HG02759 (cell line): ENCODE measurements around the gene GOLGA1.
"Not testable (repeated sequence)": the region's sequence is repeated elsewhere in the genome, so short reads cannot be mapped to it uniquely, and the experiment has no call there.

ENCODE experiments used
- ATAC-seq: cut with Tn5 transposase; IDR thresholded peaks from one replicate; pipeline ENCODE4 v1.9.1; 2021; ENCODE audit warnings: mild to moderate bottlenecking, moderate library complexity; ENCODE audit not compliant: unreplicated experiment

The GOLGA1 gene

DNA sequence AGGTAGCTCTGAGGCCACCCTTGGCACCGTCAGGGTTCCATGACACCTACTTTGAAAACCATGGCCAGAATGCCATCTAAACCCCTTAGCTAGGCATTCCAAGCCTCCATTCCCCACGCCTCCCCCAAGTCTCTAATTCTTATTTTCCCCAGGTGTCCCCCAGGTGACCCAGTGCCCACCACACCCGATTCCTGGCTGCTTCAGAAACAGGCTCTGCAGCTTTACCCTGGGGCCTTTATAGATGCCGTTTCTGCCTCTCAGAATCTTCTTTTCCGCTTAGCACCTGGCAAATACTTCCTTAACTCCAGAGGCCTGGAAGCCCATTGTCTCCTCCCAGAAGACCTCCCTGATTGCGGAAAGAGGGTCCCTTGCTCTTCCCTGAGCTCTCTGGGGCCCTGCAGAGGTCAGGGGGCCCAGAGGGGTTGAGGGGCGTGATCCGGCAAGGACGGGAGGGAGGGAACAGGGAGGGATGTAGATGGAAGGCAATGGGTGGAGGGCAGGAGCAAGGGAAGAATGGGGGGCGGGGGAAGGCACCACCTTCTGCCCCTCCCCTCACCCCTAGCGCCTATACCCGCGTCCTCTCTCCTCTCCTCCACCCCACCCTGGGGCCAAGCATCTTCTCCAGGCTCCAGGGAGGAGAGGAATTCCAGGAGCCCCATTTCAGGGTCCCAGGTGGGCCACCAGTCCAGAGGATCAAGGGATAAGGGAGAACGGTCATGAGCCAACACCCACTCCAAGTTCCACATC, 99.6 kb downstream of the GOLGA1 start:
- ATAC-seq, result no peak

DNA sequence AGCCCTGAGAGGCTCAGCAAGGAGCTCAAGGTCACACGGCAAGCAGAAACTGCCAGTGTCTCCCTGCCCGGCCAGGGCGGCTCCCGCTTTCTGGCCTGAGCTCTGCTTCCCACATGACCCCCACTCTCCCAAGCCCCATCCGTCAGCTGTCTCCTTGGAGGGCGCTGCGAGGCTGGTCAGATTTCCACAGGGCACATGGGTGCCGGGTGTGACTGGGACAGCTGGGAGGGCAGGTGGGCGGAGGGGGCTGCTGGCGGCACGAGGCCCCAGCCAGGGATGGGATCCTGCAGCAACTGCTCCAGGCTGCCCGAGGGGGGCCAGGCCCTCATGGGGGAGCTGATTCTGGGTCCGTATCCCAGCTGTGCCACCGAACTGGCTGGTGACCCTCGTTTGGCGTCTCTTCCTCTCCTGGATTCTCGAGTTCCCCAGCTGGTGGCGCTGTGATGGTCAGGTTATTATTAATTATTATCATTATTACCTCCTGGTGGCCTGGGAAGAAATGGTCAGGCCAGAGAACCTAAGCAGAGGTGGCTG, 100.5 kb downstream of the GOLGA1 start:
- ATAC-seq, result no peak

DNA sequence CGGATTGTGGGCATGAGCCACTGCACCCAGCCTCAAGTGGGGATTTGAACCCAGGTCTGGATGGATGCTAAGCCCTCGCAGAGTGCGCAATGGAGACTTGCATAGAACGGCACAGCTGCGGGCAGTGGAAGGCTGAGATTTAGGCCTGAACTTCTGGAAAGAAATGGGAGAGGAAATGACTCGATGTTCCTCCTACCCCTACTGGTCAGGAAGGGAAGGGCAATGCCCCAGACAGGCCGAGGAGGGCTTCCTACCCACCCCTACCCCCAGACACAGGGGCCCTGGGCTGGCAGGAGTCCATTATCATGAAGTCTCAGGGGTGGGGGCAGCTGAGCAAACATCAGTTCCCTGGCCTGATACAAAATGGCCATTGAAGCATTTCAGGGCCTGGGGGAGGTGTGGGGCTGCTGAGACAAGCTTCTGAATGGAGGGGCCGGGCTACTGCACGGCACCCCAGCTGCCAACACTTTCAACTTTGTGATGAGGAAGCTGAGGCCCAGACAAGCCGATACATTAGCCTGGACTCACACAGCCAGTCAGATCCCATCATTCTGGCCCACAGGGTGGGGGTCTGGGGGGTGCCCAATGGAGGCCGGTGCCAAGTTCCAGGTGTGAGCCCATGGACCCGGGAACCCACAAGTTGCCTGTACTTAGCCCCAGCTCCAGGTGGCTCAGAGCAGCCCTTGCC, 101.1 kb downstream of the GOLGA1 start:
- ATAC-seq, result no peak

DNA sequence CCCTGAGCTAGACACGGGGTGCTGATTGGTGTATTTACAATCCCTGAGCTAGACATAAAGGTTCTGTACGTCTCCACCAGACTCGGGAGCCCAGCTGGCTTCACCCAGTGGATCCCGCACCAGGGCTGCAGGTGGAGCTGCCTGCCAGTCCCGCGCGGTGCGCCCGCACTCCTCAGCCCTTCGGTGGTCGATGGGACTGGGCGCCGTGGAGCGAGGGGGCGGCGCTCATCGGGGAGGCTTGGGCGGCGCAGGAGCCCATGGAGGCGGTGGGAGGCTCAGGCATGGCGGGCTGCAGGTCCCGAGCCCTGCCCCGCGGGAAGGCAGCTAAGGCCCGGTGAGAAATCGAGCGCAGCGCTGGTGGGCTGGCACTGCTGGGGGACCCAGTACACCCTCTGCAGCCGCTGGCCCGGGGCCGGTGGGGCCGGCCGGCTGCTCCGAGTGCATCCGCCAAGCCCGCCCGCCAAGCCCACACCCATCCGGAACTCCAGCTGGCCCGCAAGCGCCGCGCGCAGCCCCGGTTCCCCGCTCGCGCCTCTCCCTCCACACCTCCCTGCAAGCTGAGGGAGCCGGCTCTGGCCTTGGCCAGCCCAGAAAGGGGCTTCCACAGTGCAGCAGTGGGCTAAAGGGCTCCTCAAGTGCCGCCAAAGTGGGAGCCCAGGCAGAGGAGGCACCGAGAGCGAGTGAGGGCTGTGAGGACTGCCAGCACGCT, 102.2 kb downstream of the GOLGA1 start:
- not testable (repeated sequence) for ATAC-seq

DNA sequence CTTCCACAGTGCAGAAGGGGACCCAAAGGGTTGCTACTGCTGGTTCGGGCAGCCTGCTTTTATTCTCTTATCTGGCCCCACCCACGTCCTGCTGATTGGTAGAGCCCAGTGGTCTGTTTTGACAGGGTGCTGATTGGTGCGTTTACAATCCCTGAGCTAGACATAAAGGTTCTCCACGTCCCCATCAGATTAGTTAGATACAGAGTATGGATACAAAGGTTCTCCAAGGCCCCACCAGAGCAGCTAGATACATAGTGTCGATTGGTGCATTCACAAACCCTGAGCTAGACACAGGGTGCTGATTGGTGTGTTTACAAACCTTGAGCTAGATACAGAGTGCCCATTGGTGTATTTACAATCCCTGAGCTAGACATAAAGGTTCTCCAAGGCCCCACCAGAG, 102.8 kb downstream of the GOLGA1 start:
- ATAC-seq, result not testable (repeated sequence)

DNA sequence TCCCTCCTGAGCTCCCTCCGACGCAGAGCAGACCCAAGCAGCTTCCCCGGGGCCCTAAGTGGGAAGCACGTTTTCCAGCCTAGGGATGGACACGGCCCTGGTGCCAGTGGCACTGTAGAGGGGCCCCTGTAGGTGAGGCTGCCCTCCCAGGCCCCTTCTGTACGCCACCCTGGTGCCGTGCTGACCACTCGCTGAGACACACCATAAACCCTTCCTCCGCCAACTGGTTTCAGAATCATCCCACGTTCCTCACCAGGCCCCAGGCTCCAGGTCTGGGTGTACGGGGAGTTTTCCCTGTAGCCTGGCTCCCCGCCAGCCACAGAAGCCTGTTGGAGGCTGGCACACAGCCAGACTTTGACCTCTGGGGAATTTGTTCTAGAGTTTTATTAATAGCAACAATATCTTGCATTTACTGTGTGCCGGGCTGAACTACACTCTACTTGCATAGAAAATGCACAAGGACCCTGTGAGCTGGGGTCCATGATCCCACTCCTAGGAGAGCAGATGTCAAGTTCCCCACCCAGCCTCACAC, 105.8 kb downstream of the GOLGA1 start:
- ATAC-seq, result no peak

DNA sequence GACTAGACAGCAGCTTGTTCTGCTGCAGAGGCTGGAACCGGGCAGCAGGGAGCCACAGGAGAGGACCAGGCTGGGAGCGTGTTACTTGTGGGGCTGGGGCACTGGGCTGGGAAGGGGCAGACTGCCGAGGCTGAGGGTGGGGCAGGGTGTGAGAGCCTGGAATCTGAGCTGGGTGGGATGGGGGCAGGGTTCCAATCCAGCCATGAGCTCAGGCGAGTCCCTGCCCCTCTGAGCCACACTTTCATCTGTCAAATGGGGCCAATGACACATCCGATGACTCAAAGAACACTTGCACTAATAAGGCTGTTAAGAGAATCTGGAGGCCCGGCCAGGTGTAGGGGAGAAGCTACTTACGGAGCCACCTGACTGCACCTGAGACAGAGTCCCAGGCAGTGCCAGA, 106.3 kb downstream of the GOLGA1 start:
- ATAC-seq, result no peak

DNA sequence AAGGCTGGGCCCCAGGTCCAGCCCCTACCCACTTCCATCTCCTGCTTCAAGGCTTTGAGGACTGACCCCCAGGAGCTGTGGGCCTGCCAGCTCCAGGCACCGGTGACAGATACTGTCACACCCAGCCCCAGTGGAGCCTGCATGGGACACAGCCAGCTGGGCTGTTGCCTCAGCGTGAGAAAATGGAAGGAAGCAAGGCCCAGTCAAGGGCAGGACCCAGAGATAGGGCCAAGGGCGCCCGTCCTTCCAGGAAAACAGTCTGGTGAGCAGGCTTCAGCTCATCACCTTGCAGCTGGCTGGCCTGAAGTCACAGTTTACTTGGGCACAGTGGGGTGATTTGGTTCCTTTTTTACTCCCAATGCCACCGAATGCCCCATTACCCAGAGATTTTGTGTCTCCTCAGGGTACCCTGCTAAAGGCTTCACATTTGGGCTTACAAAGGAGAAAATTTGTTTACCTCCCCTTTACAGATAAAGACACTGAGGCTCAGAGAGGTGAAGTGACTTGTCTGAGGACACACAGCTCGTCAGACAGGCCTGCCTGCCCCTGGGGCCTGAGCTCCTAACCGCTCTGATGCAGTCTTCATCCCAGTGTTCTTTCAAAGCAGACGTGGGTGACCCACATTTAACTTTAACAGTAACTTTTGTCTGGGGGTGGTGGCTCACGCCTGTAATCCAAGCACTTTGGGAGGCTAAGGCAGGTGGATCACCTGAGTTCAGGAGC, 109.1 kb downstream of the GOLGA1 start:
- ATAC-seq, result no peak

DNA sequence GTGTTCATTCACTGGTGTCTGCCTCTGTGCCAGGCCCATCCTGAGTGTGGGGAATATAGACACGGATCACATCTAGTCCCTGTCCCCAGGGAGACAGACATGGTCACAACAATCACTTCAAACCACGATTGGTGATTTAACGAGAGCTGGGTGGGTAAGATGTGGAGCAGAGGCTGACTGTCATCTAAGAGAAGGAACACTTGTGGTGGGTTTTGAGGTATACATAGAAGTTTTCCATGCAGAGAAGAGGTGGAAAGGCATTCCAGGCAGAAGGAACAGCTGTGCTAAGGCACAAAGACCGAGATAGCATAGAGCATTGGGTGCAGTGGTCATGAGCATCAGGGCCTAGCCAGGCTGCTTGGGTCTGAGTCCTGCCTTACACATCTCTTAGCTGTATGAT, 110.3 kb downstream of the GOLGA1 start:
- ATAC-seq, result no peak

DNA sequence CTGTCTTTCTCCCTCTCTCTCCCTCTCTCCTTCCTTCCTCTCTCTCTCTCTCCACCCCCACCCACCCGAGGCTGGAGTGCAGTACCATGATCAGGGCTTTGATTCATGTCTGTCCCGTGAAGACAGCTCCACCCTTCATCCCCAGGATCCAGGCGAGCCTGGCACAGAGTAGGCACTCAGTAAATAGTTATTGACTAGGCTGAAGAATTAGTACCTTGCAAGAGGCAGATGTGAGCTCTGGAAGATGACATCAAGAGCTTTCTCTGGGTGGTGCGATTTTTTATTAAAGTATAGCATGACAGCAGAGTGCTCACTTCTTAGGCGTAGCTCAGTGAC, 111.6 kb downstream of the GOLGA1 start:
- no peak for ATAC-seq

DNA sequence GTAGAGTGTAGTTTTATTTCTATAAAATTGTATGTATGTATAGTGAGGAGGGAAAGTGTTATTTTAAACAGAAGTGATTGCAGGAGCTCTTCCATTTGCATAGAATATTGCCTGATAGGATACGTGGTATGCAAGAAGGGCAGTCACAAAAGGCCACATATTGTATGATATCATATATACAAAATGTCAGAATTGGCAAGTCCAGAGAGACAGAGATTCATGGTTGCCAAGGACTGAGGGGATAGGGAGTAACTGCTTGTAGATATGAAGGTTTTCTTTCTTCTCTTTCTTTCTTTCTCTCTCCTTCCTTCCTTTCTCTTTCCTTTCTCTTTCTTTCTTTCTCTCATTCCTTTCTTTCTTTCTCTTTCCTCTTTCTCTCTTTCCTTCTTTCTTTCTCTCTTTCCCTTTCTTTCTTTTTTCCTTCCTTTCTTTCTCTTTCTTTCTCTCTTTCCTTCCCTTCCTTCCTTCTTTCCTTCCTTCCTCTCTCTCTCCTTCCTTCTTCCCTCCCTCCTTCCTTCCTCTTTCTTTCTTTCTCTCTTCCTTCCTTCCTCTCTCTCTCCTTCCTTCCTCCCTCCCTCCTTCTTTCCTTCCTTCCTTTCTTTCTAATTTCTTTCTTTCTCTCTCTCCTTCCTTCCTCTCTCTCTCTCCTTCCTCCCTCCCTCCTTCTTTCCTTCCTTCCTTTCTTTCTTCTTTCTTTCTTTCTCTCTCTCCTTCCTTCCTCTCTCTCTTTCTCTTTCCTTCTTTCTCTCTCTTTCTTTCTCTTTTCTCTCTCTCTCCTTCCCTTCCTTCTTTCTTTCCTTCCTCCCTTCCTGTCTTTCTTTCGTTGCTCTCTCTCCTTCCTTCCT, 112.2 kb downstream of the GOLGA1 start:
- ATAC-seq, result no peak
